Astrocyte of the cerebellum (primary cell): ENCODE data around the gene WWTR1.

Source experiments
- DNase-seq: peaks from one replicate; pipeline ENCODE4 v3.0.0-alpha.2; 2011; ENCODE audit warnings: low read depth
- H3K4me3 ChIP-seq: 2 replicates; pipeline ENCODE4 v1.5.1; 2011; ENCODE audit warnings: mild to moderate bottlenecking, low read depth, low read length, moderate library complexity
- in situ Hi-C: cut with HindIII; loops from 2 replicates; pipeline ENCODE4 v1.10.0; 2017; ENCODE audit warnings: low sequenced_read_pairs
- TF ChIP-seq, protein P1 (sequence below): IDR thresholded peaks from 2 replicates; pipeline ENCODE4 v1.5.1; 2012; ENCODE audit warnings: low read length, low read depth, moderate library complexity, mild to moderate bottlenecking; ENCODE audit errors: missing control alignments

WWTR1 gene

DNA sequence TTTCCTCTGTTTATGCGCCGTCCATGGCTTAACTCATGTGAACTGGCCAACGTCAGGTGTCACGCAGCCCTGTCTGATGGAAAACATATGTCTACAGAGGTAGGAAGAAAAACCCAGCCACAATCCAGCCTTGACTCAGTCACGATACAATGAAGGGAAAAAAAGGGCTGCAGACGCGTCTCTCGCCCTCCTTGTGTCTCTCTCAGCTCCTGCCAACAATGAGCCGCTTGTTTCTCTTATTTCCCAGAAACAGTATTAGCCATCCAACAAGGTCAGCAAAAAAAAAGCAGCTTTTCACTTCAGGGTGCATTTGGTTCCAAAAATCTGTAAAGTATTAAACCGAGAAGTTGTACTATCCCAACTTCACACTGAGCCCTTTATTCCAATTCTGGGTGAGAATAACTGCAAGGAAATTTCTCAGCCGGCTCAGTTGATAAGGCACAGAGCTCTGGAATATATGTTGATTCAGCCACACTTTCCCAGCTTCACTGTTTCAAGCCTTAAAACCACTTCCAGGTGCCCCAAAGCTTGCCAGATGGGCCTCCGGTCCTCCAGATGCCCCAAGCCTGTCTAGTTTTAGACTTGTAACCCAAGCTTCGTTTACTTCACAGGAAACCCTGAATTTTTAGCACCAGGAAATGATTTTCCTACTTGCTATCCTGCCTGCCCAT lies 103.9 kb downstream of the WWTR1 start:
- no peak overlapping the region for H3K4me3 ChIP-seq
- in situ Hi-C loops, result no loop called here
- DNase-seq, result peak; percentile 98
- TF ChIP-seq, protein P1, sequence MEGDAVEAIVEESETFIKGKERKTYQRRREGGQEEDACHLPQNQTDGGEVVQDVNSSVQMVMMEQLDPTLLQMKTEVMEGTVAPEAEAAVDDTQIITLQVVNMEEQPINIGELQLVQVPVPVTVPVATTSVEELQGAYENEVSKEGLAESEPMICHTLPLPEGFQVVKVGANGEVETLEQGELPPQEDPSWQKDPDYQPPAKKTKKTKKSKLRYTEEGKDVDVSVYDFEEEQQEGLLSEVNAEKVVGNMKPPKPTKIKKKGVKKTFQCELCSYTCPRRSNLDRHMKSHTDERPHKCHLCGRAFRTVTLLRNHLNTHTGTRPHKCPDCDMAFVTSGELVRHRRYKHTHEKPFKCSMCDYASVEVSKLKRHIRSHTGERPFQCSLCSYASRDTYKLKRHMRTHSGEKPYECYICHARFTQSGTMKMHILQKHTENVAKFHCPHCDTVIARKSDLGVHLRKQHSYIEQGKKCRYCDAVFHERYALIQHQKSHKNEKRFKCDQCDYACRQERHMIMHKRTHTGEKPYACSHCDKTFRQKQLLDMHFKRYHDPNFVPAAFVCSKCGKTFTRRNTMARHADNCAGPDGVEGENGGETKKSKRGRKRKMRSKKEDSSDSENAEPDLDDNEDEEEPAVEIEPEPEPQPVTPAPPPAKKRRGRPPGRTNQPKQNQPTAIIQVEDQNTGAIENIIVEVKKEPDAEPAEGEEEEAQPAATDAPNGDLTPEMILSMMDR, result no peak

GRCh38 chr3:149552700-149553099 lies 105.1 kb downstream of the WWTR1 start:
- no peak overlapping the region for H3K4me3 ChIP-seq
- in situ Hi-C loops, result no loop called here
- TF ChIP-seq, protein P1, result no peak
- DNase-seq, result no peak

- in situ Hi-C loops, result no loop called here
- TF ChIP-seq, protein P1, result no peak
- no peak for DNase-seq
- no peak overlapping the region for H3K4me3 ChIP-seq
Observed at GRCh38 chr3:149551500-149551899, 106.3 kb downstream of the WWTR1 start.

GRCh38 chr3:149548669-149549065 lies 109.2 kb downstream of the WWTR1 start:
- in situ Hi-C loops, result no loop called here
- H3K4me3 ChIP-seq, result no peak overlapping the region
- TF ChIP-seq, protein P1, result no peak
- DNase-seq, result no peak

DNA sequence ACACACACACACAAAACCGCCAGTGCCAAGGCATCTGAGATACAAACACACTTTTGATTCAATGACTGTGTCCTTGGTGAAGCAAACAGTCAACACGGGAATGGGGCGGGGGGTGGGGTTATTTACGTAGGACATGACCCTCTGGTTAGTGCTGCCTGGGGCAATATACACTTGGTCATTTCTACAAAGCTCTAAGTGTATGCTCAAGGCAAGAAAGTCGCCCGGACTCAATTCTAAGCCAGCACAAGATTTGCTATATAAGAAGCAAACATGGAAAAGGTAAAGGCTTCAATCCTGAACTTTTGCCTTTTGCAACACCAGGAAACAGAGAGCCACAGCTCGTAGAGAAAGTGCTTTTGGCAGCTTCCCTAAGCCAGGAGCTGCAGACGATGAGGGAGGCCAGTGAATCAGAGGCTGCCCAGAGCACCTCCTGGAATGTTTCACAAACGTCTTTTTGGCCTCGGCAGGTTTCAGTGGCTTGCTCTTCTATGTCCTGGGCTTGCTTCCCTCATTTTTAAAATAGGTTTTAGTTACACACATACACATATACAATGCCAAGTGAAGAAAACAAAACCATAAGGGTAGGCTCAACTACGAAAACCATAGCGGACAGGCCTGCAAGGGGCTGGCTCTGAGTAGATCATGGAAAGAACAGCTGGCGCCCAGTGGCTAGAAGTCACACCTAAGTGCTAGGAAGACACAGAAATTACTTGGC lies 109.7 kb downstream of the WWTR1 start:
- H3K4me3 ChIP-seq, result no peak overlapping the region
- DNase-seq, result peak; percentile 95
- TF ChIP-seq, protein P1, result no peak
- in situ Hi-C loops, result no loop called here

DNA sequence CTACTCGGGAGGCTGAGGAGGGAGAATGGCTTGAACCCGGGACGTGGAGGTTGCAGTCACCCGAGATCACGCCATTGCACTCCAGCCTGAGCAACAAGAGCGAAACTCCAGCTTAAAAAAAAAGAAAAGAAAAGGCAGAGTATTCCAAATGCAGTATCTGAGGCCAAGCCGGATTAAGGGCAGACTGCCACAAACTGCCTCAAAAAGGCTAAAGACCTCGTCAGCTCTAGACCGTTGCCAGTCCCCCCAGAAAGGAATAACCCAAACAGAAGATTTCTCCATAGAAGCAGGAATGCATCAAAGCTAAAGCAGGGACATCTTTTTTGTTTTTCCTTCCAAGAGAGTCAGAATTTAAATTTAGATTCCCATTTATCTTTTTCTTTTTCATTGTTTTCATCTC lies 110.4 kb downstream of the WWTR1 start:
- H3K4me3 ChIP-seq, result no peak overlapping the region
- peak; percentile 81 for DNase-seq
- TF ChIP-seq, protein P1, result no peak
- in situ Hi-C loops, result no loop called here
